ENCODE results near the gene SUGP2.
"Not testable (repeated sequence)": the region's sequence is repeated elsewhere in the genome, so short reads cannot be mapped to it uniquely, and the experiment has no call there.

Gene SUGP2

DNA sequence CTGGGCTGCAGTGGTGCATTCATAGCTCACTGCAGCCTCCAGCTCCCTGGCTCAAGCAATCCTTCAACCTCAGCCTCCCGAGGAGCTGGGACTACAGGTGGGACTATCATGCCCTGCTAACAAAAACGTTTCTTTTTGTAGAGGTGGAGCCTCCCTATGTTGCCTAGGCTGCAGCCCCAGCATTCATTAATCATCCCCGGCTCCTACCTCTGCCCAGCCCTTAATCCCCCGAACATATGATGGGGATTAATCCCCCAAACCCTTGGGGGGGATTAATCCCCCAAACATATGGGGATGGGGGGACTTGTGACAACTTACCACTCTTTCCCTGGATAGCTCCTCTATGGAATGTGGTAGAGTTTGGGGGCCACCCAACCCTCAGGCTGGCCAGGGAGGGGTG is 45.9 kb downstream of the SUGP2 start:
- FAIRE-seq = no peak

DNA sequence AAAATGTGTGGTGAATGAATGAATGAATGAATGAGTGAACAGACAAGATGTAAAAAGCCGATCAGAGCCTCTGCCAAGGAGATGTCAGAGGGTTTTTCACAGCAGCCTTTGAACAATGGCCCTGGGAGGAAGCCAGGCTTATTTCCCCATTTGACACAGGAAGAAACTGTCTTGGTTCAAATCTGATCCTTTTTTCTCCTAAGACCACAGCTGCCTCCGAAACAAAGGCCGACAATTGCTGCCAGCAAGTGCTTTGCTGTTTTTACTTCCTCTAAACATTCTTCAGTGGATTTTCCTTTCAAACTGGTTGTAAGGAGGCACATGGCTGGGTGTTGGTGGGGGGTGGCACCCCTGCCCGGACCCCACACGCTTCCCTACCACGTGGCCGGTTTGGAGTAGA is 48.1 kb downstream of the SUGP2 start:
- no peak for FAIRE-seq

DNA sequence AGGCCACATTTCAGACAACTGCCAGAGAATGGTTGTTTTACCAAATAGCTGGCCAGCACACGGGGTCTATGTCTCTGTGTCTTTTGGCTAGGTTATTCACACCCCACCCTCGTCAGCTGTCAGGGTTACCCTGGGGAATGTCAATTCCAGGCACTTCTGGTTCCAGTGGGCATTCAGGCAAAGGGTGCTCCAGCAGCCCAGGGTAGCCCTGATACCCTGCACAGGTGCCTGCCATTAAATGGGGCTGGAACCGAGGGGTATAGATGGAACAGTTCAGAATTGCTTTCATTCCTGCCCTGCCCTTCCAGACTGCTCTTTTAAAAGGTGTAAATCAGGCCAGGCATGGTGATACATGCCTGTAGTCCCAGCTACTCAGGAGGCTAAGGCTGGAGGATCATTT is 49.1 kb downstream of the SUGP2 start:
- FAIRE-seq = no peak

DNA sequence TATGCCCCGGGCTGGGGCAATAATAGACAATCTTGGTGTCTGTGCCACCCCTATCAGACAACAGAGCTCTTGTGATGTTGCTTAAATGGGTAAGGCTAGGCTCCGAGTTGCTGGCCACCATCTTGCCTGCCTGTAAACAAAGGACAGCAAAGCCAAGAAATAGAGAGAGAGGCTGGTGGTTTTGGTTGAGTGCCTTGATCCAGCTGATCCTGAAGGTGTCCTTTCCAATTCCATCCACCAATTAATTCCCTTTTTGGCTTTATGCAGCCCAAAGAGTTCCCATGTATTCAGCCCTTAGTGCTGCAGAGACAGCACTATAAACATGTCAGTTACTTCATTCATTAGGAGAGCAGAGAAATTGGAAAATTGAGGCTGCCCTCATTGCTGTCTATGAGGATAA is 50.6 kb downstream of the SUGP2 start:
- no peak for FAIRE-seq

DNA sequence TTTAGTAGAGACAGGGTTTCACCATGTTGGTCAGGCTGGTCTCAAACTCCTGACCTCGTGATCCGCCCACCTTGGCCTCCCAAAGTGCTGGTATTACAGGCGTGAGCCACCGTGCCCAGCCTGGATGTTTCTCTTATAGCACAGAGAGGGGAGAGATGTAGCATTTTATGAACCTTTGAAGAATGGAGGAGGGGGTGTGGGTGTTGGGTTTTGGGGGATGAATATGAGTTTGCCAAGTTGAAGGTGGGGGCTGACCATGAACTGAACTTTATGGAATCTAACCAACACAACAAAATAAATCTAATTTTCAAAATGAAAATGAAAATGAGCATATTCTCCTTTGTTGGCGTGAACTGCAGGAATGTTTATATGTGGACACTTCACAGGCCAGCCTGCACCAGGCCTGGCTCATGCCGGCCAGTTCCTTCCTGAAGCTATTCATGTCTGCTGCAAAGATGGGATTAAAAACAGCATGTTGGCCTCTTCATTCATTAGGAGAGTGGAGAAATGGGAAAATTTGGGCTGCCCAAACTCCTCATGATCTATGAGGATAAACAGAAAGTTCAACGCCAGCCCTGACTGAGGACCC is 52.8 kb downstream of the SUGP2 start:
- no peak for FAIRE-seq

DNA sequence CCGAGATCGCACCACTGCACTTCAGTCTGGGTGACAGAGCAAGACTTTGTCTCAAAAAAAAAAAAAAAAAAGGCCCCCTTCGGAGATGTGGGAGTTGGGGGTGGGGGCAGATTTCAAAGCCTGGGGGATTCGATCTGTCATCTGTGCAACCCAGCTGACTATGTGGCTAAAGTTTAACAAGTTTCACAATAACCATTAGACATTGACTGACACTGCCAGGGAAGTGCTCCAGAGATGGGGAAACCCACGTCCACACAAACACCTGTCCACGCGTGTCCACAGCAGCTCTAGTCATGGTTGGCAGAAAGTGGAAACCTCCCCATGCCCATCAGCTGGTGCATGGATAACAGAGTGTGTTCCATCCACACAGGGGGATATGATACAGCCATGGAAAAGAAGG is 54.7 kb downstream of the SUGP2 start:
- FAIRE-seq = no peak

DNA sequence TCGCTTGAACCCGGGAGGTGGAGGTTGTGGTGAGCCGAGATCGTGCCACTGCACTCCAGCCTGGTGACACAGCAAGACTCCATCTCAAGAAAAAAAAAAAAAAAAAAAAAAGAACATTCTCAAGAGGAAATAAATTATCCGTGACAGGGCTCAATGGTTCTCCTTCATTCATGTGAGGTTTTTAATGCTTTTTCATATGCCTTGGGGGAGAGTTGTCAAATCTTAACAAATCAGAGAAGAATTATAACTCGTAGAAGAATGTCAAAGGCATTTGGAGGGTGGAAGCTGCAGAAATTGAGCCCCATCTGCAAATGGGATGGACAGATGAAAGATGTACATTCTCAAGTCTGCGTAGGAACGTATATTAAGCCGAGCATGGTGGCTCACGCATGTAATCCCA is 57.4 kb downstream of the SUGP2 start:
- no peak for FAIRE-seq

DNA sequence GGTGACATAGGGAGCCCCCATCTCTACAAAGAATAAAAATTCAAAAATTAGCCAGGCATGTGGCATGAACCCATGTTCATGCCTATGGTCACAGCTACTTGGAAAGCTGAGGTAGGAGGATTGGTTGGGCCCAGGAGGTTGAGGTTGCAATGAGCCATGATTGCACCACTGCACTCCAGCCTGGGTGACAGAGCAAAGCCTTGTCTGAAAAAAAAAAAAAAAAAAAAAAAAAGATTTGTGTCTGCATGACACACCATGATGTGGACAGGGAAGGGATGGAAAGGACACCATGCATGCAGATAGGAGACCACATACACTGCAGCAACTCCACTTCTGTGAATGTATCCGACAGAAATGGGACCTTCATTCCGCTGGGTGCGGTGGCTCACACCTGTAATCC is 58.3 kb downstream of the SUGP2 start:
- FAIRE-seq = no peak

DNA sequence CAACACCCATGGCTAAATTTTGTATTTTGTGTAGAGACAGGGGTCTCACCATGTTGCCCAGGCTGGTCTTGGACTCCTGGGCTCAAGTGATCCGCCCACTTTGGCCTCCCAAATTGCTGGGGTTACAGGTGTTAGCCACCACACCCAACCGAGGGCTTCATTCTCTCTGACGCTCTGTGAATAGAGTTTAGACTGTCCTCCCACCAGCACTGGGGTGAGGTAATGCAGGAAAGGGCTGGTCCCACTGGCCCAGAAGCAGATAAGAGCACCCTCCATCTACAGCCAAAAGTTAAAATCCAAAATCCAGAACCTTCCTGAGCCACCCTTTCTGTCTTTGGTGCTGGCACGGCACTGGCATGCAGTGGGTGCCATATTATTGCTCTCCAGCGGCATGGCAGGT is 60.5 kb downstream of the SUGP2 start:
- no peak for FAIRE-seq

DNA sequence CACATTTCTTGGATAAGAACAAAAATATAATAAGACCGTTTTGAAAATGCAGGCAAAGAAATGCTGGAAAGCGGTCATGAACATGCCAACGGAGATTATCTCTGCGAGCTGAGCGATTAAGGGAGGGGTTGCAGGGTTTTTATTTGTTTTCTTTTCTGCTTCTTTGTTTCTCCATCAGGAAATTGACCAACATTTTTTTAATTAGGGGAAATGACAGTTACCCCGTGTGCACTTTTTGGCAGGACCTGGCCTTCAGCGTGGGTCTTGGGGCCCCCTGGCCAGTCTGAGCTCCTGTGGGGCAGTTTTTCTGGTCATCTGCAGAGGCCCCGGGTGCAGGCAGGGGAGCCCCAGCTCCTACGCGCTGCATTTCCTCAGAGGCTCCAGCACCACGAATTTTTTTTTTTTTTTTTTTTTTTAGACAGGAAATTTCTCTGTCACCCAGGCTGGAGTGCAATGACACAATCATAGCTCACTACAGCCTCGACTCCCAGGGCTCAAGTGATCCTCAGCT is 61.0 kb downstream of the SUGP2 start:
- no peak for FAIRE-seq

DNA sequence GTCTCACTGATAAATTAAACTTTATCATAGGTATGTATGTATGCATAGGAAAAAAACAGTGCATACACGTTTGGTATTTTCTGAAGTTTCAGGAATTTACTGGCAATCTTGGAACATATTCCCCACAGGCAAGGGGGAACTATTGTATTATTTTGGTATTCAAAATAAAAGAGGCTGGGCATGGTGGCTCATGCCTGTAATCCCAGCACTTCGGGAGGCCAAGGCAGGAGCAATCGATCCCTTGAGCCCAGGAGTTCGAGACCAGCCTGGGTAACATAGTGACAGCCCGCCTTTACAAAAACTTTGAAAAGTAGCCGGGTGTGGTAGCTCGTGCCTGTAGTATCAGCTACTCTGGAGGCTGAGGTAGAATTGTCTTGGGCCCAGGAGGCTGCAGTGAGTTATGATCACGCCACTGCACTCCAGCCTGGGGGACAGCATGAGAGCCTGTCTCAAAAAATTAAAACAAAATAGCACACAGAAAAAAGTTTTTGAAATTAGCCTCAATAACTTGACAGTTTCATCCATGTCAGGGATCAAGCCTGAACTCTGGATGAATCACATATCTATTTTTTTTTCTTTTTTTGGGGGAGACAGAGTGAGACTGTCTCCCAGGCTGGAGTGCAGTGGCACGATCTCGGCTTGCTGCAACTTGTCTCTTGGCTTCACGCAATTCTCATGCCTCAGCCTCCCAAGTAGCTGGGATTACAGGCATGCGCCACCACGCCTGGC is 63.2 kb downstream of the SUGP2 start:
- no peak for FAIRE-seq

DNA sequence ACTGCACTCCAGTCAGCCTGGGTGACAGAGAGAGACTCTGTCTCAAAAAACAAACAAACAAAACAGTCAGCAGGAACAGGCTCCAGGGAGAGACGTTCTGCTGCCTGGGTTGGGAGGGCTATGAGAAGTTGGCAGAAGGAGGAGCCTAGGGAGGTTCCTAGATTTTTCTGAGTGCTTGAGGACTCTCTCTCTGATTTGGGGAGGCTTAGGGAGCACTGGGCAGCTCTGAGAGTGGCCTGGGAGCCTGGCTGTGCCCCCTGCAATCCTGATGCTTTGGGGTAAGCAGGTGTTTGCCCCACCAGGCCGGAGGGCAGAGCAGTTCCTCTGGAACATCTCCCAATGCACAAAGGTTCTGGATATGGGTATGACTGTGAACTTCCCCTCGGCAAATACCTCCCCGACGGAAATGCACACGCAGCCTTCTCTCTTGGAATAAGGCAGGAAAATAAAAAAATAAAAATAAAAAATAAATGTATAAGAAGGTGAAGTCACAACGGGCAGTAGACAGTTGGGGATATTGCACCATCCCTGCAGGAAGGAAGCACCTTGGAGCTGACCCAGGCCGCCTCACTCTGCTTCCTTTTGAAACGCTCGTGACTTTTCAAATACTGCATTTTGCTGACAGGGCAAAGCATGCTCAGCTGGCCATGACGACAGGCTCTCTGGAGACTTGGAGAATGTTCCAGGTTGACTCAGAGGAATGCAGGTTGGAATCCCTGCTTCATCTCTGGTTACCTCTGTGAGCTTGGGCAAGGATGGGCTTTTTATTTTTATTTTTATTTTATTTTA is 65.8 kb downstream of the SUGP2 start:
- no peak for FAIRE-seq

DNA sequence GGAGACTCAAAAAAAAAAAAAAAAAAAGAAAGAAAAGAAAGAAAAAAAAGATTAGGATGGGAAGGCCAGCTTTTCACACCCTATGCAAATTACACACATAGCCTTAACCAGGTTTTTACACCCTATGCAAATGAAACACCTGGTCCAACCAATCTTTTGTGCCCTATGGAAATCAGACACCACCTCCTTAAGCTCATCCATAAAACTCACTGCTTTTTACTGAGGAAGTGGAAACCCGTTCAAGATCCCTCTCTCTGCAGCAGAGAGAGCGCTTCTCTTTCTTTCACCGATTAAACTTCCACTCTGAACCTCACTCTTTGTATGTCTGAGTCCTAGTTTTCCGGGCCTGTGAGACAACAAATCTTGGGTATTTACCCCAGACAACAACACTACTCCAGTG is 67.0 kb downstream of the SUGP2 start:
- no peak for FAIRE-seq

DNA sequence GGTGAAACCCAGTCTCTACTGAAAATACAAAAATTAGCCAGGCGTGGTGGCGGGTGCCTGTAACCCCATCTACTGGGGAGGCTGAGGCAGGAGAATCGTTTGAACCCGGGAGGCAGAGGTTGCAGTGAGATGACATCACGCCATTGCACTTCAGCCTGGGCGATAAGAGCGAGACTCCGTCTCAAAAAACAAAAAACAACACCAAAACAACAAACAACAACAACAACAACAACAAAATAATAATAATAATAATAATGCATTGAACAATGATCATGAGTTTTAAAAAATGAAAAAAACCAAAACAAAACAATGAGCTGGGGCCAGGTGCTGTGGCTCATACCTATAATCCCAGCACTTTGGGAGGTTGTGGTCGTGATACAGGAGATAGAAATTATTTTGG is 69.2 kb downstream of the SUGP2 start:
- FAIRE-seq = no peak

DNA sequence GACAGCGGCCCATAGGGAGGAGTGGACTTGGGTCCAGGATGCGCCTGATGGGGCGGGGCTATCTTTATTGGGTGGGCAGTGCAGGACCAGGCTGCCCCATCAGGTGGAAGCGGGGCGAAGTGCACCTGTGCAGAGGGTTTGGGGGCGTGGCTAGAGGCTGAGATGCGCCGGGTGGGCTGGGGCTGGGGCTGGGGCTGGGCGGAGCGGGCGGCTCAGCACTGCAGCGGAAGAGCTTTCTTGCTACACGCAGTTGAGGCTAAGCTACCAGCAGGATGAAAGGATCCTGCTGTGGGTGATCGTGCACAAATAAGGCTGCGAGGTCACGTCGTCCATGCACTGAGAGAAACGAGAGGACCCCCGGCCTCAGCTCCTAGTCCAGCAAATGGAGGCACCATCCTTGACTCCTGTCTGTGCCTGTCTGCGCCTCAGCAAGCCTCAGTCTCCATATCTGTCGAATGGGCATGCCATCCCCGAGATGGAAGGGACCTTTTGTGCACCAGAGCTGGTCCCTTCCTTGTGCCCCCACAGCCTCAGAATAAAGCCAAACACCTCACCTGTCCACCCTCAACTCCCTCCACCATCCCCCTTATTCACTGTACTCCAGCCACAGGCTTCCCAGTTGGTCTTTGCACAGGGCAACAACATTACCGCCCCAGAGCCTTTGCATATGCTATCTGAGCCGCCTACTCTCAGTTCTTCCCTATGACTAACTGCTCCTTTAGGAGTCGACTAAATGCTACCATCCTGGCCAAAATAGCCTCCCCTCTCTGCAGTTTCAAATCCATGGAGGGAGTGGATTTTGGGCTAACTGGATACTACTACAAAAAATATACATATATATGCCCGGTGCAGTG is 71.3 kb downstream of the SUGP2 start:
- no peak for FAIRE-seq

DNA sequence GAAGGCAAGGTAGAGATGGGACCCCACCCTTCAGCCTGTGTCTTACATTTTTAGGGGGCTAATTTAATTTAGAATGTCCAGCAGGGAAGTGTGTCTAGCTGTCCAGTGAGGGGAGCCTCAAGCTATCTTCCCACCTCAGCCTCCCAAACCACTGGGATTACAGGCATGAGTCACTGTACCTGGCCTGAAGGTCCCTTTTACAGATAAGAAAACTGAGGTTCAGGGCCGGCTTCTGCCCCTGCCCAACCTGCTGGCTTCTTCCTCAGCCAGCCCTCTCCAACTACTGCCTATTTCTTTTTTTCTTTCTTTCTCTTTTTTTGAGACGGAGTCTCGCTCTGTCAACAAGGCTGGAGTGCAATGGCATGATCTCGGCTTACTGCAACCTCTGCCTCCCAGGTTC is 72.9 kb downstream of the SUGP2 start:
- FAIRE-seq = no peak

DNA sequence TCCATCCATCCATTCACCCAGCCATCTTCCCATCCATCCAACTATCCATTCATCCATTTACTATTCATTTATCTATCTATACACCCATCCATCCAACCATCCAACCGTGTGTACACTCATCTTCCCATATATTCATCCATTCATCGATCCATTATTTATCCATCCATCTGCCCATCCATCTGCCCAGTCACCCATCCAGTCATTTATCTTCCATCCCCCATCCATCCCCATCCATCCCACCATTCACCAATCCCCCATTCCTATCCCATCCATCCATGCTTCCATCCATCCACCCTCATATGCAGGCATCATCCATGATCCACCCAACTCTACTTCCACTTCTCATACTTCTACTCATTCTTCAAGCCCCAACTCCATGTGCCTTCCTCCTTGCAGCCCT is 78.3 kb downstream of the SUGP2 start:
- no peak for FAIRE-seq

DNA sequence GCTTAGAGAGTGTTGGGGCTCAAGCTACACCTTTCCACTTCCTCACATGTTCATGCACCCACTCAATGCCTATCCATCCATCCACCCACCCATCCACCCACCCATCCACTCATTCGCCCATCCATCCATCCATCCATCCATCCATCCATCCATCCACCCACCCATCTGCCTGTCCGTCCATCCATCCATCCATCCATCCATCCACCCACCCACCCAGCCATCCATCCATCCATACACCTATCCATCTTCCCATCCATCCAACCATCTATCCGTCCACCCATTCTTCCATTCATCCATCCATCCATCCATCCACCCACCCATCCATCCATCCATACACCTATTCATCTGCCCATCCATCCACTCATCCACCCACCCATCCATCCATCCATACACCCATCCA is 79.2 kb downstream of the SUGP2 start:
- FAIRE-seq = no peak

DNA sequence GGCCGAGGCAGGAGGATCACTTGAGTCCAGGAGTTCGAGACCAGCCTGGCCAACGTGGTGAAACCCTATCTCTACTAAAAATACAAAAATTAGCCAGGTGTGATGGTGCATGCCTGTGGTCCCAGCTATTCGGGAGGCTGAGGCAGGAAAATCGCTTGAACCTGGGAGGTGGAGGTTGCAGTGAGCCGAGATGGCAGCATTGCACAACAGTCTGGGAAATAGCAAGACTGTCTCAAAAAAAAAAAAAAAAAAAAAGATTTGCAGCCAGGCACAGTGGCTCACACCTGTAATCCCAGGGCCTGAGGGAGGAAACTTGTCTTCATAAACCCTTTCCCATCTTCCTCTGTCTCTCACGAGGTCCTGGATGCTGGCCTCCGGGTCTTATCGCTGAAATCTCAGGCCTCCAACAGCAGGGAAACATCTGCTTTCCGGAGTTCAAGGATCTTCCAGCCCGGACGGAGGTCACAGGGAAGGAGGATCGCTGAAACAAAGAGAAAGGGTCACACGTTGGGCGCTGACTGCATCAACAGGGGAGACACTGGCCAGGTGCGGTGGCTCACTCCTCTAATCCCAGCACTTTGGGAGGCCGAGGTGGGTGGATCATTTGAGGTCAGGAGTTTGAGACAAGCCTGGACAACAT is 80.8 kb downstream of the SUGP2 start:
- FAIRE-seq = not testable (repeated sequence)

DNA sequence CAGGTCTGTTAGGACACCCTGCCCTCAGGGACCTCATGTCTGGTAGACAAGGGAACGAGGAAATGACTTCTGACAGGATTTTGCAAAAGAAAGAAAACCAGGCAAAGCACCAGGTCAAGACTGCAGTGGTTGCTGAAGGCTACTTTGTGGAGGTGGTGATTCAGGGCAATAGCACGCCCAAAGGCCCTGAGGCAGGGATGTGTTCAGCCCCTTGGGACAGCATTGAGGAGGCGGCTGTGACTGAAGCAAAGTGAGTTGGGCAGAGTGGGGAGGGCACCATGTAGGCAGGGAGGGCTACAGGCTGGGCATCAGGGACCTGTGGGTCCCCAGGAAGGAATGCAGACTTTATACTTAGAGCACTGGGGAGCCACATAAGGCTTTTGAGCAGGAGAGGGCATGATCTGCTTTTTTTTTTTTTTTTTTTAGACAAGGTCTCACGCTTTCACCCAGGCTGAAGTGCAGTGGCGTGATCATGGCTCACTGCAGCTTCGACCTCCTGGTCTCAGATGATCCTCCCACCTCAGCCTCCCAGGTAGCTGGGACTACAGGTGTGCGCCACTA is 81.5 kb downstream of the SUGP2 start:
- no peak for FAIRE-seq

DNA sequence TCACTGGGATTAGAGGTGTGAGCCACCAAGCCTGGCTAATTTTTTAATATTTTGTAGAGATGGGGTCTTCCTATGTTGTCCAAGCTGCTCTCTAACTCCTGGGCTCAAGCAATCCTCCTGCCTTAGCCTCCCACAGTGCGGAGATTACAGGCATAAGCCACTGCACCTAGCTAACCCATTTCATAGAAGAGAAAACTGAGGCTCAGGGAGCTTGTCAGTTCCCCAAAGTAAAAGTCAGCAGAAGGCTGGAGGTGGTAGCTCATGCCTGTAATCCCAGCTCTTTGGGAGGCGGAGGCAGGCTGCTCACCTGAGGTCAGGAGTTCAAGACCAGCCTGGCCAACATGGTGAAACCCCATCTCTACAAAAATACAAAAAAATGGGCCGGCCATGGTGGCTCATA is 83.5 kb downstream of the SUGP2 start:
- no peak for FAIRE-seq

DNA sequence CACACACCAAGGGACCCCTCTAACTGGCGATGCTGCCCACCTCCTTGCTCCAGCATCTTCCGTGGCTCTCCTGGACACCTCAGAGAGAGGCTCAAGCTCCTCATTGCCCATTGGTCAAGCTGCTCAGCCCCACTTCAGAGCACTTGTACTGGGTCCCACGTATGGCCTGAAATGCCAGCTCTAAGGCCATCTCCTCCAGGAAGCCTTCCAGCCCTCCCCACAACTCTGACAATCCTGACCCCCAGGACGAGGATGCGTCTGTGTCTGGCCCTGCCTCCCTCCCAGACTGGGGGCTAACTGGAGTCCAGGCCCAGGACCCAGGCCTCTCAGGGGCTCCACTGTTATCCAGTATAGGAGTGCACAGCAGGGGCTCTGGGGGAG is 84.4 kb downstream of the SUGP2 start:
- FAIRE-seq = no peak

Measured in endometrium (tissue), 2 donors.